ENCODE results near the gene FGF22. TPM values are rescaled to one million over a fixed set of nuclear protein-coding genes. Genes with fewer than 3 reads are reported as not detected.

Gene FGF22
- total RNA-seq, 2 experiments from 2014 or later = 0.48 TPM; not detected in 1

GRCh38 chr19:685454-685931, 45.8 kb downstream of the FGF22 start:
- H3K36me3 ChIP-seq (ENCODE audit: insufficient read depth, low read length) = no peaks in the 10 kb centered on the region
- no peaks in the 10 kb centered on the region for H4K20me1 ChIP-seq (ENCODE audit: insufficient read depth, low read length)
- no peak overlapping the region for H3K4me3 ChIP-seq (ENCODE audit: low read depth, low read length, poor library complexity, severe bottlenecking)
- no TSS peak for BruUV-seq (replicated peaks)
- H3K4me1 ChIP-seq (ENCODE audit: insufficient read depth, low read length, poor library complexity, severe bottlenecking) = peaks cover 4% of the 10 kb centered on the region
- ChIA-PET POLR2A (no interaction called here), CTCF (ENCODE audit: unreplicated experiment) (no interaction called here)
- intact Hi-C loops (cut with micrococcal nuclease; ENCODE audit: unreplicated experiment) = no loop called here
- H3K9me2 ChIP-seq (ENCODE audit: insufficient read depth, low read length) = no peaks in the 10 kb centered on the region
- H3K79me2 ChIP-seq (ENCODE audit: insufficient read depth, low read depth, low read length) = no peaks in the 10 kb centered on the region
- no peak for DNase-seq (ENCODE audit: low spot score)
- H2AFZ ChIP-seq (ENCODE audit: low read length) = no peak overlapping the region
- no peak for TF ChIP-seq EZH2phosphoT487 (IDR thresholded peaks at IDR 0.05; ENCODE audit: borderline replicate concordance, low read depth, low read length)
- no peak for TF ChIP-seq CTCF (conservative IDR thresholded peaks at IDR 0.05; ENCODE audit: low read length)
- no peak overlapping the region for H3K27ac ChIP-seq (ENCODE audit: low read depth, low read length, poor library complexity, severe bottlenecking)
- H3K4me2 ChIP-seq (ENCODE audit: low read length) = no peak overlapping the region
- H3K9me3 ChIP-seq (ENCODE audit: low read length) = no peaks in the 10 kb centered on the region

GRCh38 chr19:686589-687297, 47.1 kb downstream of the FGF22 start:
- no peaks in the 10 kb centered on the region for H3K9me3 ChIP-seq (ENCODE audit: low read length)
- no TSS peak for BruUV-seq (replicated peaks)
- no peak overlapping the region for H3K27ac ChIP-seq (ENCODE audit: low read depth, low read length, poor library complexity, severe bottlenecking)
- no peak overlapping the region for H3K4me2 ChIP-seq (ENCODE audit: low read length)
- H3K9me2 ChIP-seq (ENCODE audit: insufficient read depth, low read length) = no peaks in the 10 kb centered on the region
- no peaks in the 10 kb centered on the region for H3K79me2 ChIP-seq (ENCODE audit: insufficient read depth, low read depth, low read length)
- H3K4me3 ChIP-seq (ENCODE audit: low read depth, low read length, poor library complexity, severe bottlenecking) = no peak overlapping the region
- intact Hi-C loops (cut with micrococcal nuclease; ENCODE audit: unreplicated experiment) = no loop called here
- no peak for DNase-seq (ENCODE audit: low spot score)
- H2AFZ ChIP-seq (ENCODE audit: low read length) = no peak overlapping the region
- TF ChIP-seq CTCF (conservative IDR thresholded peaks at IDR 0.05; ENCODE audit: low read length) (no peak), EZH2phosphoT487 (IDR thresholded peaks at IDR 0.05; ENCODE audit: borderline replicate concordance, low read depth, low read length) (no peak)
- no peaks in the 10 kb centered on the region for H3K4me1 ChIP-seq (ENCODE audit: insufficient read depth, low read length, poor library complexity, severe bottlenecking)
- no peaks in the 10 kb centered on the region for H3K36me3 ChIP-seq (ENCODE audit: insufficient read depth, low read length)
- CTCF ChIA-PET (ENCODE audit: unreplicated experiment) = no interaction called here
- H4K20me1 ChIP-seq (ENCODE audit: insufficient read depth, low read length) = no peaks in the 10 kb centered on the region
- POLR2A ChIA-PET = no interaction called here

- TF ChIP-seq CTCF (conservative IDR thresholded peaks at IDR 0.05; ENCODE audit: low read length) = no peak
- TF ChIP-seq EZH2phosphoT487 (IDR thresholded peaks at IDR 0.05; ENCODE audit: borderline replicate concordance, low read depth, low read length) = no peak
- Histone ChIP-seq H3K9me3 (ENCODE audit: low read length) (no peaks in the 10 kb centered on the region), H3K79me2 (ENCODE audit: insufficient read depth, low read depth, low read length) (no peaks in the 10 kb centered on the region), H2AFZ (ENCODE audit: low read length) (no peak overlapping the region), H3K4me1 (ENCODE audit: insufficient read depth, low read length, poor library complexity, severe bottlenecking) (no peaks in the 10 kb centered on the region), H4K20me1 (ENCODE audit: insufficient read depth, low read length) (no peaks in the 10 kb centered on the region), H3K4me2 (ENCODE audit: low read length) (no peak overlapping the region), H3K4me3 (ENCODE audit: low read depth, low read length, poor library complexity, severe bottlenecking) (no peak overlapping the region), H3K27ac (ENCODE audit: low read depth, low read length, poor library complexity, severe bottlenecking) (no peak overlapping the region), H3K9me2 (ENCODE audit: insufficient read depth, low read length) (no peaks in the 10 kb centered on the region), H3K36me3 (ENCODE audit: insufficient read depth, low read length) (no peaks in the 10 kb centered on the region)
- no TSS peak for BruUV-seq (replicated peaks)
- no peak for DNase-seq (ENCODE audit: low spot score)
- ChIA-PET CTCF (ENCODE audit: unreplicated experiment) (no interaction called here), POLR2A (no interaction called here)
- intact Hi-C loops (cut with micrococcal nuclease; ENCODE audit: unreplicated experiment) = no loop called here
These were observed 48.0 kb downstream of the FGF22 start for GRCh38 chr19:687569-688166.

All from OCI-LY7 (cell line).